ENCODE results near the gene ZNF644. TPM values are rescaled to one million over a fixed set of nuclear protein-coding genes. Genes with fewer than 3 reads are reported as not detected.

The ZNF644 gene
- total and polyA plus RNA-seq, 2 donors (not counting 1 experiment from before 2014, with no cell fraction given): 9.6 to 124 TPM

DNA sequence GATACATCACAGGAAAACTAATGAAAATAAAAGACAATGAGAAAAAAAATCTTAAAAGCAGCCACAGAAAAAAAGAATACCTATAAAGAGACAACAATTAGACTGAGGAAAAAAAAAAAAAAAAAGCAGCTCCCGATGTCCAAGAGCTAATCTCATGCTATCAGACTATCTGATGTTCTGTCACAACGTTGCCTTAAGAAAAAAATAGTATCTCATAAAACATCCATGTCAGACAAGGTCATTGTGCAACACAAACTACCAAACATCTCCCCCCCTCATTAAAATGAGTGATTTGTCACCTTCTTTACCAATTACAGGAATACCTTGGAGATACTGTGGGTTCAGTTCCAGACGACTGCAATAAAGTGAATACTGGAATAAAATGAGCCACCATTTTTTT, 68.9 kb downstream of the ZNF644 start:
- H3K4me1 Mint-ChIP-seq: peaks cover 70% of the 10 kb centered on the region
- H3K27ac Mint-ChIP-seq: no peak overlapping the region
- H3K79me2 ChIP-seq (ENCODE audit: control insufficient read depth, insufficient read depth, low read length): peaks cover 97% of the 10 kb centered on the region
- H3K27me3 ChIP-seq (replicated peaks in 1 of 4; ENCODE audit: control extremely low read depth in 1 of 4, control insufficient read depth in 3 of 4, insufficient read depth in 4 of 4, low read length in 3 of 4): no peaks in the 10 kb centered on the region
- CTCF ChIA-PET: interaction anchor here (1.1 kb wide), 1 partner anchor 212 kb away, joined by 4 read pairs; no protein-coding TSS in a partner anchor
- H3K4me2 ChIP-seq (replicated peaks; ENCODE audit: low read depth, low read length, poor library complexity, severe bottlenecking): no peak overlapping the region
- ATAC-seq (ENCODE audit: low read depth) (no peak), DNase-seq (no peak)
- H3K9me3 Mint-ChIP-seq (ENCODE audit: insufficient read depth): no peaks in the 10 kb centered on the region
- no peak overlapping the region for H3K4me3 Mint-ChIP-seq
- H3K36me3 ChIP-seq (replicated peaks in 1 of 2; ENCODE audit: control extremely low read depth in 1 of 2, control insufficient read depth in 1 of 2, extremely low read depth in 1 of 2, insufficient read depth in 2 of 2, low read length in 1 of 2): peaks cover 5 to 27% of the 10 kb centered on the region in 2 experiments
- no peaks in the 10 kb centered on the region for H3K27me3 Mint-ChIP-seq
- H3K9me3 ChIP-seq (ENCODE audit: control extremely low read depth in 1 of 3, control insufficient read depth in 2 of 3, insufficient read depth in 1 of 3, low read length in 2 of 3): peaks cover 0 to 5% (median 3%) of the 10 kb centered on the region in 3 donors
- WGBS (ENCODE audit: insufficient coverage): 94% methylated on average over 2 of the region's 3 CpGs
- H3K4me3 ChIP-seq (ENCODE audit: control extremely low read depth in 1 of 5, extremely low read depth in 1 of 5, insufficient read depth in 1 of 5, low read depth in 2 of 5, low read length in 4 of 5): no peak overlapping the region
- TF ChIP-seq EZH2 (IDR thresholded peaks at IDR 0.05; ENCODE audit: borderline replicate concordance, insufficient read depth, low read depth, low read length, poor library complexity, severe bottlenecking): no peak
- TF ChIP-seq, protein P1, sequence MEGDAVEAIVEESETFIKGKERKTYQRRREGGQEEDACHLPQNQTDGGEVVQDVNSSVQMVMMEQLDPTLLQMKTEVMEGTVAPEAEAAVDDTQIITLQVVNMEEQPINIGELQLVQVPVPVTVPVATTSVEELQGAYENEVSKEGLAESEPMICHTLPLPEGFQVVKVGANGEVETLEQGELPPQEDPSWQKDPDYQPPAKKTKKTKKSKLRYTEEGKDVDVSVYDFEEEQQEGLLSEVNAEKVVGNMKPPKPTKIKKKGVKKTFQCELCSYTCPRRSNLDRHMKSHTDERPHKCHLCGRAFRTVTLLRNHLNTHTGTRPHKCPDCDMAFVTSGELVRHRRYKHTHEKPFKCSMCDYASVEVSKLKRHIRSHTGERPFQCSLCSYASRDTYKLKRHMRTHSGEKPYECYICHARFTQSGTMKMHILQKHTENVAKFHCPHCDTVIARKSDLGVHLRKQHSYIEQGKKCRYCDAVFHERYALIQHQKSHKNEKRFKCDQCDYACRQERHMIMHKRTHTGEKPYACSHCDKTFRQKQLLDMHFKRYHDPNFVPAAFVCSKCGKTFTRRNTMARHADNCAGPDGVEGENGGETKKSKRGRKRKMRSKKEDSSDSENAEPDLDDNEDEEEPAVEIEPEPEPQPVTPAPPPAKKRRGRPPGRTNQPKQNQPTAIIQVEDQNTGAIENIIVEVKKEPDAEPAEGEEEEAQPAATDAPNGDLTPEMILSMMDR (IDR thresholded peaks at IDR 0.05): no peak
- POLR2A ChIA-PET: no interaction called here
- no peak overlapping the region for H3K27ac ChIP-seq (ENCODE audit: low read length in 2 of 2)
- H4K20me1 ChIP-seq (ENCODE audit: control insufficient read depth, insufficient read depth, low read length, poor library complexity, severe bottlenecking): peaks cover 76% of the 10 kb centered on the region
- H3K9ac ChIP-seq (ENCODE audit: low read length): no peak overlapping the region
- H2AFZ ChIP-seq (ENCODE audit: insufficient read depth, low read depth, low read length, poor library complexity, severe bottlenecking): no peak overlapping the region
- intact Hi-C loops (cut with micrococcal nuclease): no loop called here
- peaks cover 6 to 12% of the 10 kb centered on the region in 2 donors for H3K4me1 ChIP-seq (ENCODE audit: control insufficient read depth in 2 of 2, insufficient read depth in 2 of 2, low read length in 2 of 2)

DNA sequence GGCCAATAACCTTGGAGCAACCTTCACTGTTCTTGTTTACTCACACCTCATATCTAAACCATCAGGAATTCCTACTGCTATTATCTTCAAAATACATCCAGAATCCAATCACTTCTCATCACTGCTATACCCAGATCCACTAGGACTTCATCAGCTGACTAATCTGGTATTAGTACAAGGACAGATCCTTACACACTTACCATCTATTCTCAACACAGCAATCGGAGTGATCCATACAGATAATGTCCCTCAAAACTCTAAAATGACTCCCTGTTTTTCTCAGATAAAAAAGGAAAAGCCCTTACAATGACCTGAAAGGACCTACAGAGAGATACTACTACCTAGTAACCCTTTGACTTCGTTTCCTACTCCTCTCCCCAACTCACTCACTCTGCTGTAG, 70.8 kb downstream of the ZNF644 start:
- peaks cover 68% of the 10 kb centered on the region for H4K20me1 ChIP-seq (ENCODE audit: control insufficient read depth, insufficient read depth, low read length, poor library complexity, severe bottlenecking)
- H3K4me1 ChIP-seq (ENCODE audit: control insufficient read depth in 2 of 2, insufficient read depth in 2 of 2, low read length in 2 of 2): peaks cover 6 to 12% of the 10 kb centered on the region in 2 donors
- no peaks in the 10 kb centered on the region for H3K27me3 Mint-ChIP-seq
- peaks cover 64% of the 10 kb centered on the region for H3K4me1 Mint-ChIP-seq
- peaks cover 96% of the 10 kb centered on the region for H3K79me2 ChIP-seq (ENCODE audit: control insufficient read depth, insufficient read depth, low read length)
- no peaks in the 10 kb centered on the region for H3K27me3 ChIP-seq (replicated peaks in 1 of 4; ENCODE audit: control extremely low read depth in 1 of 4, control insufficient read depth in 3 of 4, insufficient read depth in 4 of 4, low read length in 3 of 4)
- H3K9me3 Mint-ChIP-seq (ENCODE audit: insufficient read depth): no peaks in the 10 kb centered on the region
- no peak overlapping the region for H3K4me3 Mint-ChIP-seq
- no CpG with 5 or more reads among the region's 2 CpGs for WGBS (ENCODE audit: insufficient coverage)
- ChIA-PET POLR2A (no interaction called here), CTCF (no interaction called here)
- no peak overlapping the region for H3K4me2 ChIP-seq (replicated peaks; ENCODE audit: low read depth, low read length, poor library complexity, severe bottlenecking)
- DNase-seq: no peak
- H3K36me3 ChIP-seq (replicated peaks in 1 of 2; ENCODE audit: control extremely low read depth in 1 of 2, control insufficient read depth in 1 of 2, extremely low read depth in 1 of 2, insufficient read depth in 2 of 2, low read length in 1 of 2): peaks cover under 1 to 20% of the 10 kb centered on the region in 2 experiments
- intact Hi-C loops (cut with micrococcal nuclease): no loop called here
- H3K9me3 ChIP-seq (ENCODE audit: control extremely low read depth in 1 of 3, control insufficient read depth in 2 of 3, insufficient read depth in 1 of 3, low read length in 2 of 3): peaks cover 0 to 4% (median 0%) of the 10 kb centered on the region in 3 donors
- H3K9ac ChIP-seq (ENCODE audit: low read length): no peak overlapping the region
- no peak overlapping the region for H3K4me3 ChIP-seq (ENCODE audit: control extremely low read depth in 1 of 5, extremely low read depth in 1 of 5, insufficient read depth in 1 of 5, low read depth in 2 of 5, low read length in 4 of 5)
- no peak overlapping the region for H3K27ac Mint-ChIP-seq
- TF ChIP-seq, protein P1 (IDR thresholded peaks at IDR 0.05): no peak
- no peak for TF ChIP-seq EZH2 (IDR thresholded peaks at IDR 0.05; ENCODE audit: borderline replicate concordance, insufficient read depth, low read depth, low read length, poor library complexity, severe bottlenecking)
- no peak overlapping the region for H2AFZ ChIP-seq (ENCODE audit: insufficient read depth, low read depth, low read length, poor library complexity, severe bottlenecking)
- ATAC-seq (ENCODE audit: low read depth): no peak
- H3K27ac ChIP-seq (ENCODE audit: low read length in 2 of 2): no peak overlapping the region
